ENCODE data around the gene FBXW4. TPM values are rescaled to one million over a fixed set of nuclear protein-coding genes. Genes with fewer than 3 reads are reported as not detected.

The FBXW4 gene
- total RNA-seq, 2 experiments from 2014 or later: 36.7 to 46.2 TPM

DNA sequence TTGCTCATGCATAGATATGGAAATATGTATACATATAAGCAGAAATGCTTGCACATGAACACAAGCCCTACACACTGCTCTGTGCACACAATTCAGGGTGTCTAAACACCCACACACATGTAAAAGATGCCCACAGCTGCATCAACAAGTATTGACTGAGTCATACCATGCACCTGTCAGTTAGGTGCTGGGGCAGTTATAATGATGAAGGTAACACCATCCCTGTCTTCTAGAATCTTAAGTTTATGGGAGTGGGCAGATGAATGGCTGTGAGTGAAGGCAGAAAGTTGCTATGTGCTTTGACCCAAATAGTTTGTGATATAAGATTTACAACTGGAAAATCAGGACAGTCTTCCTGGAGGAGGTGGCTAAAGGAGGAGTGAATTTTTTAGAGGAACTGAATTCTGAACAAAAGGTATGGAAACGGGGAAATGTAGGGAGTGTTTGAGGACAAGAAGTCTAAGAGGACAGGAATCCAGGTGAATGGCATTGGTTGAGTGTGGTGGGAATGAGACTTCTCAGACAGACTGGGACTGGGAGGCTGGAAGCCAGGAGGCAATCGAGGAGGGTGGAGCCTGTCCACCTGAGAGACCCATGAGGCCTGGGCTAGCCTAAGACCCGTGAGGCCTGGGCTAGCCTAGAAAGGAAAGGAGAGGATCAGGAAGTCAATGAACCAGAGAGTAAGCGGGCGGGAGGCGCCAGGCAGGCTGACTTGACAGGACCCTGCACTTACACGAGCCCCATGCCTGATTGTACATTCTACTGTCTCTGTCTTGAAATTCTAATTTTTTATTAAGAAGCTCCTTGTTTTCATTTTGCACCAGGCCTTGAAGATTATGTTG lies 127.6 kb downstream of the FBXW4 start:
- H3K4me1 Mint-ChIP-seq: peaks cover 17% of the 10 kb centered on the region
- H3K9me3 Mint-ChIP-seq (ENCODE audit: low read depth): no peaks in the 10 kb centered on the region
- no peak overlapping the region for H3K27ac Mint-ChIP-seq
- CTCF ChIA-PET: interaction anchor here (0.6 to 7.3 kb wide), 3 partner anchors 41 to 353 kb away, joined by 3 to 46 read pairs (median 3); no protein-coding TSS in a partner anchor
- ATAC-seq (no peak), DNase-seq (no peak)
- H3K36me3 Mint-ChIP-seq: no peaks in the 10 kb centered on the region
- H3K27me3 Mint-ChIP-seq: peaks cover 53% of the 10 kb centered on the region
- no peak overlapping the region for H3K4me3 Mint-ChIP-seq

DNA sequence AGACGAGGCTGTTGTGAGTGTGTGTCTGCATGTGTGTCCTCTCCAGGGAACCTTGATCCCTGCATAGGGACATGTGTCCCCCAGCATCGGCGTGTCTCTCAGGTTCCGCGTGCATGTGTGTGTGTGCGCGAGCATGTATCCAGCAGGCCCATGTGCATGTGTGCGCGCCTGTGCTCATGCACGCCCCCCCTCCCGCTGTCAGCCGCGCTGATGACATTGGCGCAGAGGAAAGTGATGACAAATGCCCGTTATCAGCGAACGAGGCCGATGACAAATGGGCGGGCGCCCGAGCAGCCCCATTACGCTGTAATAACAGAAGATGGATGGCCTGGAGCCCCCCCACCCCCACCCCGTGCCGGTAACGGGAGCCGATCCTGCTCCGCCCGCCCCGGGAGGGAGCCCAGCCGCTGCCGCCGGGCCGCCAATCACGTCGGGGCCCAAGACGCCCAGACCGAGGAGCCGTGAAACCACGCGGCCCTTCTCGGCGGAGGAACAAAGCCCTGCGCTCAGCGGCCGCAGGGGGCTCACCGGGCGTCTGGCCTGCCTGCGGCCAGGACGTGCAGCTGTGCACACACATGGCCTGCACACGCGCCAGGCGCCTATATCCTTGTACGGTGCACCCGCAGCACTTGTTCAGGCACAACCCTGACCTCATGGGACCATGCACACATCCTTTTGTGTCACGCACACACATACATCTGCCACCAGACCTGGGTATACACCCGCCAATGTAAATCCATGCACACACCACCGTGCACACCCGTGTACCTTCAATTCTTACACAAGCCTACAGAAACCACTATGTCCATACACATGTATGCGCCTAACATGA lies 128.4 kb downstream of the FBXW4 start:
- H3K27ac Mint-ChIP-seq: no peak overlapping the region
- peaks cover 17% of the 10 kb centered on the region for H3K4me1 Mint-ChIP-seq
- H3K4me3 Mint-ChIP-seq: no peak overlapping the region
- no peaks in the 10 kb centered on the region for H3K9me3 Mint-ChIP-seq (ENCODE audit: low read depth)
- ATAC-seq (no peak), DNase-seq (no peak)
- no peaks in the 10 kb centered on the region for H3K36me3 Mint-ChIP-seq
- CTCF ChIA-PET: no interaction called here
- peaks cover 55% of the 10 kb centered on the region for H3K27me3 Mint-ChIP-seq

GRCh38 chr10:101565936-101566332 lies 129.0 kb downstream of the FBXW4 start:
- H3K27ac Mint-ChIP-seq: no peak overlapping the region
- no peak overlapping the region for H3K4me3 Mint-ChIP-seq
- peaks cover 55% of the 10 kb centered on the region for H3K27me3 Mint-ChIP-seq
- no peaks in the 10 kb centered on the region for H3K9me3 Mint-ChIP-seq (ENCODE audit: low read depth)
- no peak for DNase-seq
- peaks cover 17% of the 10 kb centered on the region for H3K4me1 Mint-ChIP-seq
- no peak for ATAC-seq
- CTCF ChIA-PET: no interaction called here
- no peaks in the 10 kb centered on the region for H3K36me3 Mint-ChIP-seq

DNA sequence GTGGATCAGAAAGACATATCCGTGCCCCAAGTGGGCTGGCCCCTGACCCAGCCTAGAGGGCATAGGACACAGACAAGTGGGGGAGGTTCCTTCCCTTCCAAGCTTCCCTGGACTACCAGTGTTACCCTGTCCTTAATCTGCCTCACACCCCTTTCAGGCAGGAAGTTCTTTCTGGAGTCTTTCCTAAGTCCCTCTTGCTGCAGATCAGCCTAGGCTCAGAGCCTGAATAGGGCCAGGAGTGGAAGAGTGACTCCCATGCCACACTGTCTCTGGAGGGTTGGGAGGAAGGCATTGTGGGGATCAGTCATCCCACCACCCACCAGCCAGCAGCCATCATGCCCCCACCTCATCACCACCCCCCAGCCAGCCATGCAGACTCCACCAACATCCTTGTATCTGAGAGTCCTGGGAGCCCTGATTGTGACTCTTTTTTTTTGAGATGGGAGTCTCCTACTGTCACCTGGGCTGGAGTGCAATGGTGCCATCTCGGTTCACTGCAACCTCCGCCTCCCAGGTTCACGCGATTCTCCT lies 129.5 kb downstream of the FBXW4 start:
- no peak for DNase-seq
- peaks cover 15% of the 10 kb centered on the region for H3K4me1 Mint-ChIP-seq
- H3K36me3 Mint-ChIP-seq: no peaks in the 10 kb centered on the region
- H3K9me3 Mint-ChIP-seq (ENCODE audit: low read depth): no peaks in the 10 kb centered on the region
- no peak for ATAC-seq
- H3K4me3 Mint-ChIP-seq: no peak overlapping the region
- CTCF ChIA-PET: no interaction called here
- no peak overlapping the region for H3K27ac Mint-ChIP-seq
- H3K27me3 Mint-ChIP-seq: peaks cover 55% of the 10 kb centered on the region

DNA sequence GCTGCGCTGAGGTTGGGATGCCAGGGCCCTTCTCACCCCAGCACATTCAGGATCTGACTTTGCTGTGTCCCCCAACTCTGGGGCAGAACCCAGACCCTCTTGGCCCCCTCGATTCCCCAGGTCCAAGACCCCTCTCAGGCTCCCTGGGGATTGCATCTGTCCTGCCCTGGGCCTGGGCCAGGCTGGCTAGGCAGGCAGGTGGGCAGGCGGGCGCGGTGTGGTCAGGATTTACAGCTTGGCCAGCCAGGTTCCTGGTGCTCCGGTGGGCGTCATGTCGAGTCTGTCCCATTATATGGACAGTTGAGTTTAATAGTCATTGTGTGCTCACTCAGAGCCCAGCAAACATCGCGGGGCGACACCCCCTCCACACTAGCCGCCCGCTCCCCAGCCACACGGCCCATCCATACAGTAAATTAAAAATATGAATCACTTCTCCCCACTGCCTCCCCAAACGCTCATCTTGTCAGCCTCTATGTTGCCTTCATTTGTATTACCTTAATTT lies 130.4 kb downstream of the FBXW4 start:
- DNase-seq: peak; percentile 35
- H3K9me3 Mint-ChIP-seq (ENCODE audit: low read depth): no peaks in the 10 kb centered on the region
- CTCF ChIA-PET: no interaction called here
- no peak for ATAC-seq
- no peaks in the 10 kb centered on the region for H3K36me3 Mint-ChIP-seq
- peaks cover 13% of the 10 kb centered on the region for H3K4me1 Mint-ChIP-seq
- no peak overlapping the region for H3K27ac Mint-ChIP-seq
- peaks cover 51% of the 10 kb centered on the region for H3K27me3 Mint-ChIP-seq
- H3K4me3 Mint-ChIP-seq: no peak overlapping the region

DNA sequence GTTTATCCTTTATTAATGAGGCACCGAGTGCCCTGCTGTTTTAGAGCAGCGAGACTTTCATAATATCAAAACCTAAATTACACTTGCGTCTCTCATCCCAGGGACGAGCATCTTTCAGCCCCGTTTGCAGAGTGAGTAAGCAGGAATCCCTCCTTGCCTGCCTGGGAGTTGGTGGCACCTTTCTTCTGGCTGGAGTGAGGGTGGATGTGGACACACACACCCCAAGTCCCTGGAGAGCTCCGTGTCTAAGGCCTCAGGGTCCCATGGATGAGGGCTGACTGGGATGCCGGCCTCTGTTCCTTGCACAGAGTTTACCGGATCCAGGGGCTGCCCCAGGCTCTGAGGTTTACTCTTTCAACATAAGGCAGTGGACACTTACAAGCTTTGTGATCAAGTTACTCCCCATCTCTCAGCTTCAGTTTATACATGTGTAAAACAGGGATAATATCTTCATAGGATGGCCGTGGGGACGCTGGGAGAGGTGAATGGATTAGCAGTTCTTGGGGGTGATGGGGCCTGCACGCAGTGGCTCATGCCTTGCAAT lies 131.4 kb downstream of the FBXW4 start:
- peak; percentile 15 for DNase-seq
- CTCF ChIA-PET: no interaction called here
- peaks cover 16% of the 10 kb centered on the region for H3K4me1 Mint-ChIP-seq
- no peak overlapping the region for H3K4me3 Mint-ChIP-seq
- H3K9me3 Mint-ChIP-seq (ENCODE audit: low read depth): no peaks in the 10 kb centered on the region
- H3K27ac Mint-ChIP-seq: no peak overlapping the region
- ATAC-seq: no peak
- H3K27me3 Mint-ChIP-seq: peaks cover 42% of the 10 kb centered on the region
- H3K36me3 Mint-ChIP-seq: no peaks in the 10 kb centered on the region

DNA sequence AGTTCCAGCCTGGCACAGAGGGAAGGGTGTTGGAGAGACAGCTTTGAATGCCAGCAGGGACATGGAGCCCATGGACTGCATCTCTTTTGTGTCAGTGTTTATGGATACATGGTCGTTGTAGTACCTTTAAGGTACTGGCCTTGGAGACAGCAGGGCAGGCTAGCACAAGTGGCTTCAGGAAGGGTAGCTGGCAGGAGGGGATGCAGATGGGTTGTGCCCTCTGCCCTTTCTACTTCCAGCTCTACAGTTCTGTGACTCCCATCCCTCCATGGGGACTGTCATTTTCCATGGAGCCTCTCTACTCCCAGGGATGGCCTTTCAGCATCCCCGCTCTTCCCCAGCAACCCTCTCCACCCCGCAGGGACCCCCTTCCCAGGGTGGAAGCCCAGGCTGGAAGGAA lies 132.0 kb downstream of the FBXW4 start:
- no peaks in the 10 kb centered on the region for H3K36me3 Mint-ChIP-seq
- peak; percentile 38 for DNase-seq
- no peak overlapping the region for H3K27ac Mint-ChIP-seq
- no peak overlapping the region for H3K4me3 Mint-ChIP-seq
- H3K9me3 Mint-ChIP-seq (ENCODE audit: low read depth): no peaks in the 10 kb centered on the region
- ATAC-seq: no peak
- peaks cover 21% of the 10 kb centered on the region for H3K4me1 Mint-ChIP-seq
- CTCF ChIA-PET: interaction anchor here (1.4 kb wide), 1 partner anchor 8 kb away, joined by 4 read pairs; no protein-coding TSS in a partner anchor
- H3K27me3 Mint-ChIP-seq: peaks cover 36% of the 10 kb centered on the region

GRCh38 chr10:101562231-101562630 lies 132.7 kb downstream of the FBXW4 start:
- Mint-ChIP-seq H3K4me1 (peaks cover 25% of the 10 kb centered on the region), H3K27me3 (peaks cover 29% of the 10 kb centered on the region), H3K27ac (no peak overlapping the region), H3K9me3 (ENCODE audit: low read depth) (no peaks in the 10 kb centered on the region), H3K4me3 (no peak overlapping the region), H3K36me3 (no peaks in the 10 kb centered on the region)
- ATAC-seq (no peak), DNase-seq (peak; percentile 40)
- CTCF ChIA-PET: interaction anchor here (0.9 to 1.4 kb wide), 2 partner anchors 8 to 9 kb away, joined by 4 read pairs; no protein-coding TSS in a partner anchor

- Mint-ChIP-seq H3K9me3 (ENCODE audit: low read depth) (no peaks in the 10 kb centered on the region), H3K36me3 (no peaks in the 10 kb centered on the region), H3K4me3 (no peak overlapping the region), H3K4me1 (peaks cover 21% of the 10 kb centered on the region), H3K27ac (no peak overlapping the region), H3K27me3 (peaks cover 22% of the 10 kb centered on the region)
- ATAC-seq (no peak), DNase-seq (peak; percentile 16)
- CTCF ChIA-PET: interaction anchor here (0.9 to 1.4 kb wide), 3 partner anchors 8 to 10 kb away, joined by 3 to 4 read pairs (median 4); no protein-coding TSS in a partner anchor
Observed at GRCh38 chr10:101561068-101561915, 133.7 kb downstream of the FBXW4 start.

Small RNAs within 50 kb of the gene (microRNA-seq; reads per million reads assigned to microRNA genes)
- gene MIR3158-1: not detected
- gene MIR3158-2: not detected

Other genes starting within 250 kb of the FBXW4 start
- gene POLL, start 106.9 kb downstream of the FBXW4 start, total RNA-seq: 10 to 100 TPM; 30.5 to 34.1 TPM
- 1 to 10 TPM; 3.7 to 4.2 TPM for gene DPCD, start 106.8 kb downstream of the FBXW4 start, total RNA-seq
- gene FGF8, start 80.9 kb upstream of the FBXW4 start, total RNA-seq: not detected
- gene NPM3, start 88.3 kb upstream of the FBXW4 start, total RNA-seq: 10 to 100 TPM; 46.1 to 75.4 TPM
- 100 to 1,000 TPM; 120 to 139 TPM for gene OGA, start 123.3 kb upstream of the FBXW4 start, total RNA-seq
- gene KCNIP2, start 148.6 kb upstream of the FBXW4 start, total RNA-seq: 1 to 10 TPM; 1.6 to 2.3 TPM

Measured in activated CD8-positive, alpha-beta memory T cell treated with anti-CD3 and anti-CD28 coated beads, Interleukin-2, amount 10 ng/mL, durations not matched to agents 7 days and 5 days (primary cell).